ENCODE measurements around the gene XPNPEP3. TPM values are rescaled to one million over a fixed set of nuclear protein-coding genes. Genes with fewer than 3 reads are reported as not detected.
"Not testable (repeated sequence)": the region's sequence is repeated elsewhere in the genome, so short reads cannot be mapped to it uniquely, and the experiment has no call there.

Gene XPNPEP3
- polyA plus RNA-seq, 1 donor (not counting 4 experiments of a cell fraction or from before 2014, with no cell fraction given) = 21.1 TPM

DNA sequence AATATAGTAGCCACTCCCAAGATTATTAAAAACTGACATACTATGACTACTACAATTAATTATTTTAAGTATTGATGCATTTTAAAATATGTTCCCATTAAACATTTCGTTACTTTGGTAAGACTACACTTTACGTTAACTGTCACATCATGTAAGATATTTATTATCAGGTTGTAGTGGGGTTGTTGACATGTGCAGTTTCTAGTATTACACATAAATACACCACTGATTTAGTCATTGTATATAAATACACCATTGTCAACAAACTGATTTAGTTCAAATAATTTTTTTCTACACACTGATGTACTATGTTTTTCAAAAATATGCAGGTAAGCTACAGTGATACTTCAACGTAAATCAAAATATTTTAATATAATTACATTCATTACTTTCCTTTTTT lies 12.0 kb upstream of the XPNPEP3 start:
- peaks cover 15 to 16% of the 10 kb centered on the region in 2 experiments for H3K36me3 ChIP-seq (ENCODE audit: control insufficient read depth in 2 of 2, extremely low read depth in 1 of 2, insufficient read depth in 2 of 2, low read length in 2 of 2)
- peaks cover 9% of the 10 kb centered on the region for H3K4me1 ChIP-seq (ENCODE audit: control insufficient read depth, extremely low read depth, insufficient read depth, low read length)
- H3K9me3 ChIP-seq (ENCODE audit: control insufficient read depth, low read depth, low read length) = no peaks in the 10 kb centered on the region
- FAIRE-seq (no peak), DNase-seq (ENCODE audit: low read depth, low spot score) (no peak)
- H3K27me3 ChIP-seq (ENCODE audit: control insufficient read depth, extremely low read depth, insufficient read depth, low read length) = no peaks in the 10 kb centered on the region
- H3K4me3 ChIP-seq (ENCODE audit: control insufficient read depth in 2 of 3, extremely low read depth in 1 of 3, insufficient read depth in 2 of 3, low read depth in 1 of 3, low read length in 3 of 3) = no peak overlapping the region
- no peak for TF ChIP-seq EZH2 (IDR thresholded peaks at IDR 0.05; ENCODE audit: low read length)
- TF ChIP-seq, protein P1, sequence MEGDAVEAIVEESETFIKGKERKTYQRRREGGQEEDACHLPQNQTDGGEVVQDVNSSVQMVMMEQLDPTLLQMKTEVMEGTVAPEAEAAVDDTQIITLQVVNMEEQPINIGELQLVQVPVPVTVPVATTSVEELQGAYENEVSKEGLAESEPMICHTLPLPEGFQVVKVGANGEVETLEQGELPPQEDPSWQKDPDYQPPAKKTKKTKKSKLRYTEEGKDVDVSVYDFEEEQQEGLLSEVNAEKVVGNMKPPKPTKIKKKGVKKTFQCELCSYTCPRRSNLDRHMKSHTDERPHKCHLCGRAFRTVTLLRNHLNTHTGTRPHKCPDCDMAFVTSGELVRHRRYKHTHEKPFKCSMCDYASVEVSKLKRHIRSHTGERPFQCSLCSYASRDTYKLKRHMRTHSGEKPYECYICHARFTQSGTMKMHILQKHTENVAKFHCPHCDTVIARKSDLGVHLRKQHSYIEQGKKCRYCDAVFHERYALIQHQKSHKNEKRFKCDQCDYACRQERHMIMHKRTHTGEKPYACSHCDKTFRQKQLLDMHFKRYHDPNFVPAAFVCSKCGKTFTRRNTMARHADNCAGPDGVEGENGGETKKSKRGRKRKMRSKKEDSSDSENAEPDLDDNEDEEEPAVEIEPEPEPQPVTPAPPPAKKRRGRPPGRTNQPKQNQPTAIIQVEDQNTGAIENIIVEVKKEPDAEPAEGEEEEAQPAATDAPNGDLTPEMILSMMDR (optimal IDR thresholded peaks at IDR 0.05 in 1 of 3, IDR thresholded peaks at IDR 0.05 in 1 of 3, conservative IDR thresholded peaks at IDR 0.05 in 1 of 3; ENCODE audit: extremely low read depth in 1 of 3, insufficient read depth in 2 of 3, low read length in 3 of 3) = no peak
- dilution Hi-C loops (cut with MboI; ENCODE audit: extremely low pct_ligation_motif_present, low sequenced_read_pairs) = no loop called here
- H3K4me2 ChIP-seq (ENCODE audit: control insufficient read depth, extremely low read depth, insufficient read depth, low read depth, low read length) = no peak overlapping the region
- peaks cover 49% of the 10 kb centered on the region for H3K79me2 ChIP-seq (ENCODE audit: control insufficient read depth, insufficient read depth, low read length)
- no peak overlapping the region for H3K9ac ChIP-seq (ENCODE audit: control insufficient read depth, extremely low read depth, insufficient read depth, low read length)
- no peak overlapping the region for H2AFZ ChIP-seq (ENCODE audit: control insufficient read depth, low read length)
- no peaks in the 10 kb centered on the region for H3K9me1 ChIP-seq (ENCODE audit: control insufficient read depth, extremely low read depth, insufficient read depth, low read length)
- no peak overlapping the region for H3K27ac ChIP-seq (ENCODE audit: control insufficient read depth, insufficient read depth, low read length)
- H4K20me1 ChIP-seq (ENCODE audit: control insufficient read depth, extremely low read depth, insufficient read depth, low read length) = no peaks in the 10 kb centered on the region

- FAIRE-seq; dilution Hi-C loops (cut with MboI; ENCODE audit: extremely low pct_ligation_motif_present, low sequenced_read_pairs); DNase-seq (ENCODE audit: low read depth, low spot score): not testable (repeated sequence)
Observed at GRCh38 chr22:40845816-40846215, 11.1 kb upstream of the XPNPEP3 start.

DNA sequence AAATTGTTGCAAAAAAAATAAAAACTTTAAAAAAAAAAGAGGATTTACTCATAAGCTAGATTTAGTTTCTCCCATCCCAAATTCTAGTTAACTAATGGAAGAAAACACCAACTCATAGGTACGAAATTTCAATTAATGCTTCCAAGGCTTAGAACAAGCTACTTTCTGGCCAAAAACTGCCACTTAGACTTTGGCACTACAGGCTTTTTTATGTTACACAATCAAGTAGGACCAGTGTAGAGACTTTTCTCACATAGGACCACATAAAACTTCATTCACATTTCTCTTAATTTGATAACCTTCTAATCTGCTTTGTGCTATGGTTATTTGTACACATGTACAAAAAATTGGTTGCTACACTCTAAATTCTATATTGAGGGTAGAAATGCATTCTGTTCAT lies 3.6 kb upstream of the XPNPEP3 start:
- Histone ChIP-seq H3K9ac (ENCODE audit: control insufficient read depth, extremely low read depth, insufficient read depth, low read length) (peak overlapping the region; percentile 97), H3K27ac (ENCODE audit: control insufficient read depth, insufficient read depth, low read length) (peak overlapping the region; percentile 59), H3K4me2 (ENCODE audit: control insufficient read depth, extremely low read depth, insufficient read depth, low read depth, low read length) (peak overlapping the region; percentile 87), H3K36me3 (ENCODE audit: control insufficient read depth in 2 of 2, extremely low read depth in 1 of 2, insufficient read depth in 2 of 2, low read length in 2 of 2) (peaks cover 0 to 3% of the 10 kb centered on the region in 2 experiments), H3K4me3 (ENCODE audit: control insufficient read depth in 2 of 3, extremely low read depth in 1 of 3, insufficient read depth in 2 of 3, low read depth in 1 of 3, low read length in 3 of 3) (peak overlapping the region; percentile 2 to 99 (median 95)), H3K9me3 (ENCODE audit: control insufficient read depth, low read depth, low read length) (no peaks in the 10 kb centered on the region), H3K4me1 (ENCODE audit: control insufficient read depth, extremely low read depth, insufficient read depth, low read length) (peaks cover 22% of the 10 kb centered on the region), H2AFZ (ENCODE audit: control insufficient read depth, low read length) (no peak overlapping the region), H3K79me2 (ENCODE audit: control insufficient read depth, insufficient read depth, low read length) (peaks cover 88% of the 10 kb centered on the region), H3K27me3 (ENCODE audit: control insufficient read depth, extremely low read depth, insufficient read depth, low read length) (no peaks in the 10 kb centered on the region), H4K20me1 (ENCODE audit: control insufficient read depth, extremely low read depth, insufficient read depth, low read length) (no peaks in the 10 kb centered on the region), H3K9me1 (ENCODE audit: control insufficient read depth, extremely low read depth, insufficient read depth, low read length) (no peaks in the 10 kb centered on the region)
- TF ChIP-seq, protein P1 (optimal IDR thresholded peaks at IDR 0.05 in 1 of 3, IDR thresholded peaks at IDR 0.05 in 1 of 3, conservative IDR thresholded peaks at IDR 0.05 in 1 of 3; ENCODE audit: extremely low read depth in 1 of 3, insufficient read depth in 2 of 3, low read length in 3 of 3) = no peak
- TF ChIP-seq EZH2 (IDR thresholded peaks at IDR 0.05; ENCODE audit: low read length) = no peak
- dilution Hi-C loops (cut with MboI; ENCODE audit: extremely low pct_ligation_motif_present, low sequenced_read_pairs) = no loop called here
- FAIRE-seq (peak; percentile 17), DNase-seq (ENCODE audit: low read depth, low spot score) (no peak)

More at GRCh38 chr22:40845816-40846215, 11.1 kb upstream of the XPNPEP3 start:
- not testable (repeated sequence) for H3K27ac ChIP-seq (ENCODE audit: control insufficient read depth, insufficient read depth, low read length); H3K9me1 ChIP-seq (ENCODE audit: control insufficient read depth, extremely low read depth, insufficient read depth, low read length); H2AFZ ChIP-seq (ENCODE audit: control insufficient read depth, low read length); H3K9ac ChIP-seq (ENCODE audit: control insufficient read depth, extremely low read depth, insufficient read depth, low read length); H3K4me2 ChIP-seq (ENCODE audit: control insufficient read depth, extremely low read depth, insufficient read depth, low read depth, low read length); H3K9me3 ChIP-seq (ENCODE audit: control insufficient read depth, low read depth, low read length); H3K4me3 ChIP-seq (ENCODE audit: control insufficient read depth in 2 of 3, extremely low read depth in 1 of 3, insufficient read depth in 2 of 3, low read depth in 1 of 3, low read length in 3 of 3); H4K20me1 ChIP-seq (ENCODE audit: control insufficient read depth, extremely low read depth, insufficient read depth, low read length); H3K4me1 ChIP-seq (ENCODE audit: control insufficient read depth, extremely low read depth, insufficient read depth, low read length); H3K27me3 ChIP-seq (ENCODE audit: control insufficient read depth, extremely low read depth, insufficient read depth, low read length)
- peaks cover 55% of the 10 kb centered on the region for H3K79me2 ChIP-seq (ENCODE audit: control insufficient read depth, insufficient read depth, low read length)
- peaks cover 15 to 16% of the 10 kb centered on the region in 2 experiments for H3K36me3 ChIP-seq (ENCODE audit: control insufficient read depth in 2 of 2, extremely low read depth in 1 of 2, insufficient read depth in 2 of 2, low read length in 2 of 2)

Data from keratinocyte (primary cell).